ENCODE data around the gene OCA2. TPM values are rescaled to one million over a fixed set of nuclear protein-coding genes. Genes with fewer than 3 reads are reported as not detected.

Gene OCA2
- total RNA-seq, 1 donor from 2014 or later, result 0.79 TPM

- Mint-ChIP-seq H3K27me3 (no peaks in the 10 kb centered on the region), H3K27ac (no peak overlapping the region), H3K4me3 (ENCODE audit: low read depth) (no peak overlapping the region), H3K4me1 (ENCODE audit: low read depth) (no peaks in the 10 kb centered on the region), H3K9me3 (ENCODE audit: low read depth) (peaks cover 5% of the 10 kb centered on the region), H3K36me3 (ENCODE audit: insufficient read depth) (no peaks in the 10 kb centered on the region)
- no peak for TF ChIP-seq CTCF (IDR thresholded peaks at IDR 0.05; ENCODE audit: unreplicated experiment)
- no peak for DNase-seq (ENCODE audit: low spot score, unreplicated experiment)
These were observed 394.1 kb downstream of the OCA2 start for GRCh38 chr15:27705056-27705455.

Other genes starting within 250 kb of the OCA2 start
- gene HERC2, start 222.9 kb upstream of the OCA2 start, total RNA-seq, result 86.2 and 94.6 TPM in 2 replicates